A549 (cell line): ENCODE results near the gene TDRKH.

Experiments used
- CTCF ChIP-seq: fragments of >200 bp; sonication (Bioruptor Twin); formaldehyde crosslinking; IDR thresholded peaks from 3 replicates; pipeline ENCODE4 v1.5.1; 2016
- EP300 ChIP-seq, 2 experiments: fragments of >200 bp; sonication (Bioruptor Twin); formaldehyde crosslinking; IDR thresholded peaks; 2 replicates in 1 of 2; 3 replicates in 1 of 2; pipeline ENCODE4 v1.6.1; 2016 to 2017
- HDAC2 ChIP-seq: fragments of 200-600 bp; sonication (generic); IDR thresholded peaks from 2 replicates; pipeline ENCODE4 v1.6.1; 2016
- MAX ChIP-seq: IDR thresholded peaks from 2 replicates; pipeline ENCODE4 v1.6.1; 2012
- NR3C1 ChIP-seq: fragments of >200 bp; sonication (Bioruptor Twin); formaldehyde crosslinking; IDR thresholded peaks from 3 replicates; pipeline ENCODE4 v1.6.1; 2017
- PHF8 ChIP-seq: fragments of 200-600 bp; sonication (generic); IDR thresholded peaks from 2 replicates; pipeline ENCODE4 v1.6.1; 2016; ENCODE audit warnings: low read depth, mild to moderate bottlenecking, antibody characterized with exemption, moderate library complexity, borderline replicate concordance
- POLR2A ChIP-seq: IDR thresholded peaks from 2 replicates; pipeline ENCODE4 v1.6.1; 2012; ENCODE audit warnings: mild to moderate bottlenecking, low read length
- RAD21 ChIP-seq, 2 experiments: fragments of >200 bp in 1 of 2; sonication (Bioruptor Twin) in 1 of 2; formaldehyde crosslinking in 1 of 2; IDR thresholded peaks in 1 of 2; conservative IDR thresholded peaks in 1 of 2; 2 replicates in 1 of 2; 3 replicates in 1 of 2; pipeline ENCODE4 v1.6.1; 2012 to 2018; ENCODE audit warnings: inconsistent platforms in 1 of 2
- RCOR1 ChIP-seq: fragments of 150-350 bp; IDR thresholded peaks from 2 replicates; pipeline ENCODE4 v1.6.1; 2014; ENCODE audit warnings: antibody characterized with exemption, low read length, low read depth
- REST ChIP-seq: fragments of 200-600 bp; sonication (generic); IDR thresholded peaks from 2 replicates; pipeline ENCODE4 v1.6.1; 2016; ENCODE audit warnings: antibody characterized with exemption, mild to moderate bottlenecking, moderate library complexity
- RNF2 ChIP-seq: fragments of 200-600 bp; sonication (generic); IDR thresholded peaks from 2 replicates; pipeline ENCODE4 v1.6.1; 2016; ENCODE audit warnings: low read depth, mild to moderate bottlenecking, antibody characterized with exemption, moderate library complexity, borderline replicate concordance

GRCh38 chr1:151839457-151840403 lies 49.4 kb upstream of the TDRKH start, which contains the start of gene C2CD4D:
- no peak for TF ChIP-seq RNF2
- TF ChIP-seq RCOR1 = no peak
- no peak for TF ChIP-seq POLR2A
- no peak for TF ChIP-seq REST
- no peak for TF ChIP-seq CTCF
- no peak for TF ChIP-seq HDAC2
- no peak for TF ChIP-seq PHF8
- no peak for TF ChIP-seq MAX
- TF ChIP-seq RAD21 (conservative IDR thresholded peaks at IDR 0.05 in 1 of 2, IDR thresholded peaks at IDR 0.05 in 1 of 2) = no peak
- no peak for TF ChIP-seq NR3C1
- TF ChIP-seq EP300 (IDR thresholded peaks at IDR 0.05) = no peak
